Endothelial cell of umbilical vein (primary cell): Measurements from ENCODE around the gene KIF24. TPM values are rescaled to one million over a fixed set of nuclear protein-coding genes. Genes with fewer than 3 reads are reported as not detected.

ENCODE experiments used
- BruUV-seq: library from RNA; stranded (reverse); fragments of 400-500 nt; replicated peaks from 2 replicates; lab custom pipeline; 2021; lab: Mats Ljungman, UMichigan
- CTCF ChIA-PET: fragments of 300-600, 350-600 bp; sonication (Branson Sonifier 250); formaldehyde crosslinking; loops from one replicate; lab custom pipeline; 2021; ENCODE audit warnings: antibody characterized with exemption, inconsistent platforms; lab: Charles Lee
- POLR2A ChIA-PET: fragments of 300-600, 350-600 bp; sonication (Branson Sonifier 250); formaldehyde crosslinking; loops from one replicate; lab custom pipeline; 2021; ENCODE audit warnings: antibody characterized with exemption, inconsistent platforms; lab: Charles Lee
- DNase-seq: peaks from one replicate; pipeline ENCODE4 v3.0.0-alpha.2; 2011; ENCODE audit warnings: low read depth, low spot score
- FAIRE-seq: peaks from 2 replicates; lab custom pipeline; 2011; peaks lifted over from hg19 to GRCh38; lab: Jason Lieb, UNC
- H2AFZ ChIP-seq: 2 replicates; pipeline ENCODE4 v1.6.0; 2012; ENCODE audit warnings: low read depth, low read length, control low read depth, inconsistent platforms
- H3K27ac ChIP-seq: 2 replicates; pipeline ENCODE4 v1.5.1; 2011; ENCODE audit warnings: low read depth, mild to moderate bottlenecking, control low read depth, low read length, moderate library complexity; ENCODE audit not compliant: insufficient read depth
- H3K27me3 ChIP-seq, 2 experiments: 2 replicates each; pipeline versions ENCODE4 v1.6.0 to v1.6.1; 2011; ENCODE audit warnings: low read length in 2 of 2, mixed read lengths in 1 of 2; ENCODE audit not compliant: control insufficient read depth in 2 of 2, insufficient read depth in 2 of 2
- H3K36me3 ChIP-seq, 2 experiments: 2 replicates in 1 of 2; 3 replicates in 1 of 2; pipeline ENCODE4 v1.5.1; 2011; ENCODE audit warnings: low read length in 2 of 2, mild to moderate bottlenecking in 1 of 2, moderate library complexity in 1 of 2; ENCODE audit not compliant: control insufficient read depth in 2 of 2, insufficient read depth in 2 of 2; ENCODE audit errors: extremely low read depth in 1 of 2
- H3K4me1 ChIP-seq: 3 replicates; pipeline ENCODE4 v1.5.1; 2011; ENCODE audit warnings: mild to moderate bottlenecking, low read length; ENCODE audit not compliant: control insufficient read depth, insufficient read depth; ENCODE audit errors: extremely low read depth
- H3K4me2 ChIP-seq: 2 replicates; pipeline ENCODE4 v1.6.1; 2011; ENCODE audit warnings: low read length, control low read depth, mixed read lengths; ENCODE audit not compliant: insufficient read depth
- H3K4me3 ChIP-seq, 3 experiments: fragments of 200-600 bp in 1 of 3; sonication (generic), shearing (Covaris generic) in 1 of 3; replicated peaks in 1 of 3; 2 replicates each; pipeline ENCODE4 v1.5.1; 2011 to 2016; ENCODE audit warnings: control low read depth in 3 of 3, low read length in 3 of 3, mild to moderate bottlenecking in 2 of 3, inconsistent platforms in 1 of 3, low read depth in 1 of 3, moderate library complexity in 1 of 3; ENCODE audit not compliant: insufficient read depth in 1 of 3
- H3K79me2 ChIP-seq: 2 replicates; pipeline ENCODE4 v1.6.0; 2012; ENCODE audit warnings: low read length, inconsistent platforms; ENCODE audit not compliant: control insufficient read depth, insufficient read depth
- H3K9ac ChIP-seq: replicated peaks from 2 replicates; pipeline ENCODE3; 2011; ENCODE audit warnings: low read length, control low read depth; ENCODE audit not compliant: insufficient read depth; ENCODE audit errors: extremely low read depth
- H3K9me1 ChIP-seq: replicated peaks from 3 replicates; pipeline ENCODE4 v1.6.0; 2011; ENCODE audit warnings: mild to moderate bottlenecking, low read length; ENCODE audit not compliant: control insufficient read depth, insufficient read depth; ENCODE audit errors: extremely low read depth
- H3K9me3 ChIP-seq: replicated peaks from 2 replicates; pipeline ENCODE4 v1.5.1; 2012; ENCODE audit warnings: low read length, inconsistent platforms; ENCODE audit not compliant: control insufficient read depth, insufficient read depth
- H4K20me1 ChIP-seq: replicated peaks from 2 replicates; pipeline ENCODE3; 2011; ENCODE audit warnings: mild to moderate bottlenecking, low read length; ENCODE audit not compliant: control insufficient read depth, insufficient read depth; ENCODE audit errors: extremely low read depth
- EZH2 ChIP-seq: IDR thresholded peaks from 2 replicates; pipeline ENCODE4 v1.6.1; 2012; ENCODE audit warnings: borderline replicate concordance, low read depth, mild to moderate bottlenecking, moderate library complexity, low read length, inconsistent platforms; ENCODE audit not compliant: severe bottlenecking
- FOS ChIP-seq: IDR thresholded peaks from 2 replicates; pipeline ENCODE4 v1.6.1; 2011; ENCODE audit warnings: mild to moderate bottlenecking, low read length, moderate library complexity, borderline replicate concordance; ENCODE audit not compliant: insufficient read depth
- GATA2 ChIP-seq: IDR thresholded peaks from 2 replicates; pipeline ENCODE4 v1.7.0; 2011; ENCODE audit warnings: low read depth, mild to moderate bottlenecking, moderate library complexity, mixed read lengths, low read length; ENCODE audit not compliant: insufficient read length, insufficient read depth
- JUN ChIP-seq: IDR thresholded peaks from 2 replicates; pipeline ENCODE4 v1.6.1; 2011; ENCODE audit warnings: borderline replicate concordance, low read depth; ENCODE audit not compliant: insufficient read length, insufficient read depth
- MYC ChIP-seq: IDR thresholded peaks from one replicate; pipeline ENCODE4 v1.6.1; 2011; ENCODE audit warnings: mild to moderate bottlenecking, low read depth, low read length
- POLR2A ChIP-seq: IDR thresholded peaks from 2 replicates; pipeline ENCODE4 v1.6.1; 2012; ENCODE audit warnings: low read depth, mild to moderate bottlenecking, control low read depth, low read length
- POLR2AphosphoS5 ChIP-seq: IDR thresholded peaks from 2 replicates; pipeline ENCODE4 v1.6.1; 2012; ENCODE audit warnings: low read depth, mild to moderate bottlenecking, control low read depth, low read length, moderate library complexity; ENCODE audit not compliant: insufficient read depth
- dilution Hi-C: fragments of 300-500 bp; cut with MboI; formaldehyde crosslinking; loops from one replicate; pipeline ENCODE4 v1.15.0; 2019; ENCODE audit warnings: low sequenced_read_pairs; ENCODE audit not compliant: extremely low pct_ligation_motif_present
- intact Hi-C: fragments of 100-400 bp; cut with micrococcal nuclease; formaldehyde crosslinking; loops from one replicate; pipeline ENCODE4 v1.10.0; 2022
- polyA plus RNA-seq, 4 experiments: library from polyadenylated mRNA; depleted of rRNA in 3 of 4; stranded (reverse) in 3 of 4; unstranded in 1 of 4; fragments of >200 nt; gene quantifications; 2 replicates each; pipeline versions ENCODE4 v1.2.1 to v1.2.3, GENCODE V29; 2011 to 2012; ENCODE audit warnings: missing spikeins in 1 of 4
- total RNA-seq: library from RNA; stranded (reverse); gene quantifications from 2 replicates; pipeline ENCODE4 v1.2.3, GENCODE V29; 2021
- TF ChIP-seq, protein P1 (sequence below): IDR thresholded peaks from 2 replicates; pipeline ENCODE4 v1.6.1; 2011; ENCODE audit not compliant: insufficient read depth, insufficient read length
- TF ChIP-seq, protein P2 (sequence below), 2 donors: IDR thresholded peaks; 1 replicate in 1 of 2; 2 replicates in 1 of 2; pipeline ENCODE4 v1.5.1; 2011; ENCODE audit warnings: low read length in 2 of 2, mild to moderate bottlenecking in 2 of 2, moderate library complexity in 2 of 2, control low read depth in 1 of 2, inconsistent platforms in 1 of 2, low read depth in 1 of 2; ENCODE audit not compliant: insufficient read depth in 1 of 2; ENCODE audit errors: extremely low read depth in 1 of 2

Gene KIF24
- total and polyA plus RNA-seq, 2 donors (not counting 3 experiments of a cell fraction or from before 2014, with no cell fraction given) = 2.1 to 4.8 TPM

DNA sequence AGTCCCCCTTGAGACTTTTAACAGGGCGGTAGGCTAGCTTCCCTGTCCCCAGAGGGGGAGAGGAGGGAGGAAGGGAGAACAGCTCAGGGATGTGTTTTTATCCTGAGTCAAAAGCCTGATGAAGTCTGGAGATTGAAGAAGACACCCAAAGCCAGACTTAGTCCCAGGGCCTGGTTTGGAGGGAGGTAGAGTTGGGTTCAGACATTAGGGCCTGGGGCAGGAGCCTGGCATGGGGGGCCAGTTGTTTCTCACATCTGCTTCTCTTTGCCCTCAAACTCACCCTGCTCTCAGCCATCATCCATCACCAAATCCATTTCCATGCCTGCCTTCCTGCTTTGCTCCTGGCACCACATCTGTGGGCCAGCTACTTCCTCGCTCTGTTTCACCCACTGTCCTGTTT, 44.7 kb upstream of the KIF24 start:
- no peak overlapping the region for H3K4me3 ChIP-seq
- H2AFZ ChIP-seq = no peak overlapping the region
- no peak overlapping the region for H3K9ac ChIP-seq
- intact Hi-C loops (no loop called here), dilution Hi-C loops (no loop called here)
- no peaks in the 10 kb centered on the region for H3K27me3 ChIP-seq
- TF ChIP-seq GATA2 (no peak), EZH2 (no peak), FOS (no peak), POLR2AphosphoS5 (no peak), POLR2A (no peak), JUN (no peak), MYC (no peak)
- TF ChIP-seq, protein P1, sequence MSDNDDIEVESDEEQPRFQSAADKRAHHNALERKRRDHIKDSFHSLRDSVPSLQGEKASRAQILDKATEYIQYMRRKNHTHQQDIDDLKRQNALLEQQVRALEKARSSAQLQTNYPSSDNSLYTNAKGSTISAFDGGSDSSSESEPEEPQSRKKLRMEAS = no peak
- TF ChIP-seq, protein P2, sequence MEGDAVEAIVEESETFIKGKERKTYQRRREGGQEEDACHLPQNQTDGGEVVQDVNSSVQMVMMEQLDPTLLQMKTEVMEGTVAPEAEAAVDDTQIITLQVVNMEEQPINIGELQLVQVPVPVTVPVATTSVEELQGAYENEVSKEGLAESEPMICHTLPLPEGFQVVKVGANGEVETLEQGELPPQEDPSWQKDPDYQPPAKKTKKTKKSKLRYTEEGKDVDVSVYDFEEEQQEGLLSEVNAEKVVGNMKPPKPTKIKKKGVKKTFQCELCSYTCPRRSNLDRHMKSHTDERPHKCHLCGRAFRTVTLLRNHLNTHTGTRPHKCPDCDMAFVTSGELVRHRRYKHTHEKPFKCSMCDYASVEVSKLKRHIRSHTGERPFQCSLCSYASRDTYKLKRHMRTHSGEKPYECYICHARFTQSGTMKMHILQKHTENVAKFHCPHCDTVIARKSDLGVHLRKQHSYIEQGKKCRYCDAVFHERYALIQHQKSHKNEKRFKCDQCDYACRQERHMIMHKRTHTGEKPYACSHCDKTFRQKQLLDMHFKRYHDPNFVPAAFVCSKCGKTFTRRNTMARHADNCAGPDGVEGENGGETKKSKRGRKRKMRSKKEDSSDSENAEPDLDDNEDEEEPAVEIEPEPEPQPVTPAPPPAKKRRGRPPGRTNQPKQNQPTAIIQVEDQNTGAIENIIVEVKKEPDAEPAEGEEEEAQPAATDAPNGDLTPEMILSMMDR (IDR thresholded peaks at IDR 0.05; ENCODE audit: extremely low read depth in 1 of 2, insufficient read depth in 1 of 2, low read depth in 1 of 2, low read length in 2 of 2) = no peak
- no TSS peak for BruUV-seq
- H3K79me2 ChIP-seq = no peaks in the 10 kb centered on the region
- no peaks in the 10 kb centered on the region for H3K9me1 ChIP-seq
- FAIRE-seq (no peak), DNase-seq (no peak)
- no peaks in the 10 kb centered on the region for H3K36me3 ChIP-seq
- H3K9me3 ChIP-seq = no peaks in the 10 kb centered on the region
- no peak overlapping the region for H3K27ac ChIP-seq
- no peak overlapping the region for H3K4me2 ChIP-seq
- H3K4me1 ChIP-seq = peaks cover 2% of the 10 kb centered on the region
- CTCF ChIA-PET = interaction anchor here (1.3 to 9.4 kb wide), 3 partner anchors 30 to 230 kb away, joined by 4 to 152 read pairs (median 11); no protein-coding TSS in a partner anchor
- POLR2A ChIA-PET = no interaction called here
- no peaks in the 10 kb centered on the region for H4K20me1 ChIP-seq
